HG03066 (cell line): ENCODE results near the gene SLC9A7.

ENCODE experiments used
- ATAC-seq: cut with Tn5 transposase; IDR thresholded peaks from one replicate; pipeline ENCODE4 v1.9.1; 2021; ENCODE audit warnings: low read depth; ENCODE audit not compliant: unreplicated experiment

Gene SLC9A7

DNA sequence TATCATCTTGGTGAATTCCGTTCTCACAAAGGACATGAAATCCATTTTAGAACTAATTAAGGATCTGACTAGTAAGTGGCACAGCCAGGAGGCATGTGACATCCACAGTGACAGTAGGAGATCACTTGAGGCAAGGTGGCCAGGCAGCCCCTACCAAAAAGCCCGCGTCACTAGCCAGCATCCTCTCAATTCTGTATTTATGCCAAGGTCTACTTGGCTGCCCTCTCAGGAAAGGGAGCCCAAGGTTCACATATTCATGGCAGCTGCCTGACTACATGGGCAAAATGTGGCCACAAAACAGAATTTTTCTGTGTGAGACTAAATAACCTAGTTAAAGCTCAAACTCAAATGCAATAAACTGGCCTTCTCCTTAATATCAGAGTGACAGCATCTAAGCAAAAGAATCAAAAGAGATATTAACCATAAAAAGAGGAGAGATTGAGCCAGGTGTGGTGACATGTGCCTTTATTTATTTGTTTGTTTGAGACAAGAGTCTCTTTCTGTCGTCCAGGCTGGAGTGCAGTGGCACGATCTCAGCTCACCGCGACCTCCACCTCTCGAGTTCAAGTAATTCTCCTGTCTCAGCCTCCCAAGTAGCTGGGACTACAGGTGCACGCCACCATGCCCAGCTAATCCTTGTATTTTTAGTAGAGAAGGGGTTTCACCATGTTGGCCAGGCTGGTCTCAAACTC, 51.5 kb downstream of the SLC9A7 start:
- ATAC-seq: no peak

DNA sequence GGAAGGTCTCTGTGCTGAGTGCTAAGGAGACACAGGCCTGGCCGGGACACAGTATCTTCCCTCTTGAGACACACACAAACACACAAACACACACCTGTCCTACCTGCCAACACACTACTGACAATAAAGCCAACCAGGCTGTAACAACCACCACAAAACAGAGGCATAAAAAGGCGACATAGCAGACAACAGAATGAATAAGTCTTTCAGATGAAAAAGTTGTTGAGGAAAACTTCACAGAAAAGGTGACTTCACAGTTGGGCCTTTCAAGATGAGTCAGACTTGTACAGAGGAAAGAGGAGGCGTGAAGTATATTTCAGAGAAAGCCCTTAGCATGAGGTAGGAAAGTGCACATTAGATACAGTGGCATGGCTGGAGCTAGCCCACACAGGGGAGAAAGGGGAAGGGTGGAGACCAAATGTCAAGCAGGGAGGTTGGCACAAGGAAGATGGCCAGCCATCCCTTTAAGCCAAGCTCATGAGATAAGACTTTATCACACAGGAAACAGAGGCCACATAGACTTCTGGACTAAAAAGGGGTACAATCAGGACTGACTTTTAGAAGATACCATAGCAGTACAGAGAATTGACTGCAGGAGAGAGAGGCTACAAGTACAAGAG, 54.0 kb downstream of the SLC9A7 start:
- ATAC-seq: peak; percentile 90

- peak; percentile 43 for ATAC-seq
Observed at GRCh38 chrX:46703980-46704379, 54.9 kb downstream of the SLC9A7 start.

DNA sequence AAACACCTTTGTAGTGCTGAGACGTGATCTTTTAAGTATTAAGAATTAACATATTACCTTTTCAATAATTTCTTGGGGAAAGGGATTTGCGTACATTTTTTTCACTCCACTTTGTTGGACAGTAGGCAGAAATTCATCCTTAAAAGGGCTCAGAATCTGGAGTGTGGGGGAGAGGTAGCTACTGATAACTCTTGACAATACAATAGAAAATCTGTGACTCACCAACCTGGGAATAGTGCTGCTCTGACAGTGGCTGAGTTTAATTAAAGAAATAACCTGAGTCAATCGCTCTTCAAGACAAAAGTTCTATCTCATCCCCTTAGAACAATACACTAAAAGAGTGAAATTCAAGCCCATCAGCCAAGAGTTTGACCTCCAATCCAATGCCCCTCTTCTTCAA, 60.2 kb downstream of the SLC9A7 start:
- ATAC-seq: no peak

DNA sequence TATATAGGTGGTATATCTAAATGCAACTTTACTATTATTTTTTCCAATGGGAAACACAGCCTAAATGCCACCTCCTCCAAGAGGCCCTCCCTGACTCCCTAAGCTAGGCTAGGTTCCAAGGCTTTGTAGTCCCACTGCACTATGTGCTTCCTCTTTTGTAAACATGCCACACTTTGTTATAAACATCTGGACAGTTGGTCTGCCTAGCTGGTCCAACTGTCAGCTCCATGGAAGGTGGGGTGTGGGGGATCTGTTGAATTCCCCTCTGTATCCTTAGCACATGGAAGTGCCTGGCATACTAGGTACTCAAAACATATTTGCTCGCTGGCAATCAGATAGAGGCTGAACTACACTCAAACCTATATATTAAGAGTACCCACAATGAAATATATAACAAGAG, 63.4 kb downstream of the SLC9A7 start:
- ATAC-seq: no peak

GRCh38 chrX:46694549-46694948, 64.4 kb downstream of the SLC9A7 start:
- ATAC-seq: no peak

GRCh38 chrX:46693149-46693548, 65.8 kb downstream of the SLC9A7 start:
- ATAC-seq: no peak

DNA sequence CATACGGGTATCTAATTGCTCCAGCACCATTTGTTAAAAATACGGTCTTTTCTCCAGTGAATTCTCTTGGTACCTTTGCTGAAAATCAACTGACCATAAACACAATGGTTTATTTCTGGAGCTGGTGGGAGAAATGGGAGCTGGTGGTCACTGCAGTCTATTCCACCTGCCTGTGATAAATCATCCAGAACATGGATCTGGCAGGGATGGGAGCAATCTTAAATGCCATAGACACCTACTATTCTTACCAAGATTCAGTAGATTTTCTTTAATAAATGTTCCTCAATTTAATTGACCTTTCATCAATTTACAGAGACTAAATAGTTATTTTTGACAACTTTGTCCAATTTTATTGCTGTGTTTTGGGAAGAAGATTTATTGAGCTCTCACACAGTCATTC, 68.1 kb downstream of the SLC9A7 start:
- no peak for ATAC-seq

GRCh38 chrX:46687619-46688018, 71.3 kb downstream of the SLC9A7 start:
- no peak for ATAC-seq

- ATAC-seq: no peak
Observed at GRCh38 chrX:46686003-46686645, 72.8 kb downstream of the SLC9A7 start.

GRCh38 chrX:46683048-46683447, 75.9 kb downstream of the SLC9A7 start:
- ATAC-seq: no peak

- ATAC-seq: no peak
Observed at GRCh38 chrX:46681849-46682248, 77.1 kb downstream of the SLC9A7 start.

GRCh38 chrX:46678232-46678631, 80.7 kb downstream of the SLC9A7 start:
- ATAC-seq: no peak

GRCh38 chrX:46676399-46677356, 82.2 kb downstream of the SLC9A7 start:
- ATAC-seq: no peak

- ATAC-seq: no peak
Observed at GRCh38 chrX:46673620-46674359, 85.1 kb downstream of the SLC9A7 start.

- no peak for ATAC-seq
Observed at GRCh38 chrX:46670316-46670715, 88.6 kb downstream of the SLC9A7 start.

- no peak for ATAC-seq
Observed at GRCh38 chrX:46666831-46667230, 92.1 kb downstream of the SLC9A7 start.

DNA sequence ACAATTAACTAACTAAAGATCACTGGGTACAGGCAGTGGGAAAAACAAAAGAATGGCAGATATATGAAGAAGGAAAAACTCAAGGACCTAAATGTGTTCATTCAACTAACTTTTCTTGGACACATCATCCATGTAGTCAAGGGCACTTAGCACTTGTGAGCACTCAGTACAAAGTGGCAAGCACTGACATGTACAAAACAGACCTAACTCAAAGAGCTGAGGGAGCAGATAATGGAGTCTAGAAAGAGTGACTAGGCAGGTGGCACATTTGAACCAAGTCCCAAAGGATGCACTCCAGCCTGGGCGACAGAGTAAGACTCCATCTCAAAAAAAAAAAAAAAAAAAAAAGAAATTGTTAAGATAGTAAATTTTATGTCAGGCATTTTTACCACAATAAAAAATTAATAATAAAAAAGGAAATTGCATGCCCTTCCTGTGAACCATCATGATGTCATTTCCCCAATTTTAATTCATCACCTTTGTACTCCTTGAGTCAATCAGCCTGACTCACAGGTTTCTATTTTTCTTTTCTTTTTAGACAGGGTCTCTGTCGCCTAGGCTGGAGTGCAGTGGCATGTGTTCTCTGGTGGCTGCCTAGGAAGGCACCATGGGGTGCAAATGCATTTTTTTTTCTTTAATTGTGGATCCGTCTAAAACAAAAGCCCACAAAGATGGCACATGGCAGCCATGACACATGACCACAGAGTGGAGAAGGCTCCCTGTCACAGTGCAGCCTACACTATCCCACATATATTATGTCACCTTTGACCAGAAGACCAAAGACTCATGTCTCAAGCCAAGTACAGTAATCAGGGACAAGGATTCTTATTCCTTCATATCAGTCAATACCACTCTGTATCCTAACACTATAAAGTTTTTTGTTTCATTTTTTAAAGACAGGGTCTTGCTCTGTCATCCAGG, 93.4 kb downstream of the SLC9A7 start:
- ATAC-seq: no peak
